Activated T-helper 1 cell treated with anti-CD3 and anti-CD28 coated beads, Interleukin-12 subunit alpha, Interleukin-12 subunit beta, Interleukin-2, Interleukin-4 antibody, amounts not matched to agents 30 ng/mL and 10 ng/mL and 1 ng/mL, durations not matched to agents 14 hours and 24 hours and 36 hours (primary cell): ENCODE results near the gene JAM2. TPM values are rescaled to one million over a fixed set of nuclear protein-coding genes. Genes with fewer than 3 reads are reported as not detected.
A peak's percentile ranks its signal among the peaks of the same experiment; 100 is the strongest.
"Not testable (repeated sequence)": the region's sequence is repeated elsewhere in the genome, so short reads cannot be mapped to it uniquely, and the experiment has no call there.

Source experiments
- DNase-seq: peaks from one replicate; pipeline ENCODE4 v3.0.0; 2021; ENCODE audit warnings: low spot score
- H3K27ac Mint-ChIP-seq: one replicate; pipeline ENCODE4 v1.8.0; 2021; ENCODE audit warnings: mild to moderate bottlenecking, mixed read lengths
- H3K27me3 Mint-ChIP-seq: one replicate; pipeline ENCODE4 v1.8.0; 2022; ENCODE audit warnings: mild to moderate bottlenecking, moderate library complexity, mixed read lengths; ENCODE audit not compliant: insufficient read depth
- H3K36me3 Mint-ChIP-seq: one replicate; pipeline ENCODE4 v1.8.0; 2021; ENCODE audit warnings: low read depth, mixed read lengths
- H3K4me1 Mint-ChIP-seq: one replicate; pipeline ENCODE4 v1.8.0; 2021; ENCODE audit warnings: low read depth, mixed read lengths
- H3K4me3 Mint-ChIP-seq: one replicate; pipeline ENCODE4 v1.8.0; 2021; ENCODE audit warnings: mild to moderate bottlenecking, moderate library complexity, mixed read lengths
- H3K9me3 Mint-ChIP-seq: one replicate; pipeline ENCODE4 v1.8.0; 2021; ENCODE audit warnings: mixed read lengths
- intact Hi-C: fragments of 100-400 bp; cut with micrococcal nuclease; formaldehyde crosslinking; loops from one replicate; pipeline ENCODE4 v1.15.1; 2024
- total RNA-seq: library from RNA; stranded (reverse); gene quantifications from 2 replicates; pipeline ENCODE4 v1.2.3, GENCODE V29; 2022

The JAM2 gene
- total RNA-seq, 1 donor from 2014 or later: 0.29 TPM

GRCh38 chr21:25708467-25709065, 69.5 kb downstream of the JAM2 start:
- Mint-ChIP-seq H3K27me3 (no peaks in the 10 kb centered on the region), H3K4me3 (no peak overlapping the region), H3K4me1 (no peaks in the 10 kb centered on the region), H3K36me3 (no peaks in the 10 kb centered on the region), H3K27ac (no peak overlapping the region), H3K9me3 (no peaks in the 10 kb centered on the region)
- DNase-seq: peak; percentile 4
- intact Hi-C loops: loop anchor here (1.0 to 5.0 kb wide), 4 partner anchors 26 to 286 kb away; partner anchors contain the start of genes ATP5PF, GABPA and JAM2

GRCh38 chr21:25709684-25710265, 70.7 kb downstream of the JAM2 start:
- Mint-ChIP-seq H3K36me3 (no peaks in the 10 kb centered on the region), H3K9me3 (no peaks in the 10 kb centered on the region), H3K4me1 (peaks cover 4% of the 10 kb centered on the region), H3K27ac (no peak overlapping the region), H3K4me3 (no peak overlapping the region), H3K27me3 (no peaks in the 10 kb centered on the region)
- intact Hi-C loops: loop anchor here (2.0 to 5.0 kb wide), 3 partner anchors 25 to 287 kb away; partner anchors contain the start of genes ATP5PF, GABPA and JAM2
- DNase-seq: no peak

GRCh38 chr21:25710550-25710949, 71.5 kb downstream of the JAM2 start:
- no peaks in the 10 kb centered on the region for H3K9me3 Mint-ChIP-seq
- no peaks in the 10 kb centered on the region for H3K27me3 Mint-ChIP-seq
- no peak overlapping the region for H3K27ac Mint-ChIP-seq
- H3K4me1 Mint-ChIP-seq: peaks cover 4% of the 10 kb centered on the region
- intact Hi-C loops: no loop called here
- no peak for DNase-seq
- H3K4me3 Mint-ChIP-seq: no peak overlapping the region
- H3K36me3 Mint-ChIP-seq: no peaks in the 10 kb centered on the region

GRCh38 chr21:25714066-25714465, 75.0 kb downstream of the JAM2 start:
- H3K4me1 Mint-ChIP-seq, H3K4me3 Mint-ChIP-seq, intact Hi-C loops, DNase-seq, H3K27me3 Mint-ChIP-seq, H3K9me3 Mint-ChIP-seq, H3K36me3 Mint-ChIP-seq: not testable (repeated sequence)
- H3K27ac Mint-ChIP-seq: peak overlapping the region; percentile 46

GRCh38 chr21:25717491-25718147, 78.6 kb downstream of the JAM2 start:
- H3K4me3 Mint-ChIP-seq: no peak overlapping the region
- peaks cover 11% of the 10 kb centered on the region for H3K36me3 Mint-ChIP-seq
- H3K9me3 Mint-ChIP-seq: no peaks in the 10 kb centered on the region
- peaks cover 4% of the 10 kb centered on the region for H3K4me1 Mint-ChIP-seq
- no peak for DNase-seq
- intact Hi-C loops: no loop called here
- no peaks in the 10 kb centered on the region for H3K27me3 Mint-ChIP-seq
- H3K27ac Mint-ChIP-seq: no peak overlapping the region

- peaks cover 5% of the 10 kb centered on the region for H3K4me1 Mint-ChIP-seq
- peaks cover 31% of the 10 kb centered on the region for H3K36me3 Mint-ChIP-seq
- no peak for DNase-seq
- intact Hi-C loops: no loop called here
- no peak overlapping the region for H3K27ac Mint-ChIP-seq
- no peaks in the 10 kb centered on the region for H3K9me3 Mint-ChIP-seq
- H3K4me3 Mint-ChIP-seq: no peak overlapping the region
- no peaks in the 10 kb centered on the region for H3K27me3 Mint-ChIP-seq
Measured at GRCh38 chr21:25721987-25722386, 82.9 kb downstream of the JAM2 start.

- Mint-ChIP-seq H3K4me3 (no peak overlapping the region), H3K27me3 (no peaks in the 10 kb centered on the region), H3K9me3 (no peaks in the 10 kb centered on the region), H3K4me1 (peaks cover 5% of the 10 kb centered on the region), H3K27ac (no peak overlapping the region), H3K36me3 (peaks cover 33% of the 10 kb centered on the region)
- no peak for DNase-seq
- intact Hi-C loops: no loop called here
Measured at GRCh38 chr21:25722631-25723030, 83.6 kb downstream of the JAM2 start.

GRCh38 chr21:25732091-25732760, 93.2 kb downstream of the JAM2 start:
- Mint-ChIP-seq H3K36me3 (peaks cover 26% of the 10 kb centered on the region), H3K27me3 (no peaks in the 10 kb centered on the region), H3K4me1 (peaks cover 39% of the 10 kb centered on the region), H3K9me3 (no peaks in the 10 kb centered on the region), H3K4me3 (peak overlapping the region; percentile 20), H3K27ac (no peak overlapping the region)
- intact Hi-C loops: loop anchor here (5.0 to 10.0 kb wide), 2 partner anchors 133 to 1305 kb away; no protein-coding TSS in a partner anchor
- DNase-seq: no peak

- intact Hi-C loops: loop anchor here (1.0 to 10.0 kb wide), 8 partner anchors 25 to 1307 kb away; partner anchors contain the start of gene JAM2
- Mint-ChIP-seq H3K27me3 (no peaks in the 10 kb centered on the region), H3K36me3 (peaks cover 13% of the 10 kb centered on the region), H3K4me3 (peak overlapping the region; percentile 97), H3K27ac (peak overlapping the region; percentile 100), H3K4me1 (peaks cover 43% of the 10 kb centered on the region), H3K9me3 (no peaks in the 10 kb centered on the region)
- no peak for DNase-seq
Measured at GRCh38 chr21:25733859-25734653, 95.0 kb downstream of the JAM2 start.

- intact Hi-C loops: loop anchor here (1.0 to 10.0 kb wide), 8 partner anchors 26 to 1307 kb away; partner anchors contain the start of gene JAM2
- Mint-ChIP-seq H3K4me3 (peak overlapping the region; percentile 97), H3K27me3 (no peaks in the 10 kb centered on the region), H3K36me3 (peaks cover 8% of the 10 kb centered on the region), H3K4me1 (peaks cover 43% of the 10 kb centered on the region), H3K9me3 (no peaks in the 10 kb centered on the region), H3K27ac (peak overlapping the region; percentile 100)
- DNase-seq: no peak
Measured at GRCh38 chr21:25734654-25734903, 95.5 kb downstream of the JAM2 start.

- peaks cover 41% of the 10 kb centered on the region for H3K4me1 Mint-ChIP-seq
- H3K27ac Mint-ChIP-seq: peak within 1 kb of the TSS; percentile 100
- no peaks in the 10 kb centered on the region for H3K9me3 Mint-ChIP-seq
- intact Hi-C loops: loop anchor here (1.0 to 10.0 kb wide), 12 partner anchors 26 to 1308 kb away; partner anchors contain the start of genes APP and JAM2
- peak; percentile 96 for DNase-seq
- peaks cover 6% of the 10 kb centered on the region for H3K36me3 Mint-ChIP-seq
- H3K4me3 Mint-ChIP-seq: peak within 1 kb of the TSS; percentile 97
- H3K27me3 Mint-ChIP-seq: no peaks in the 10 kb centered on the region
Measured at GRCh38 chr21:25734904-25735645, 96.0 kb downstream of the JAM2 start, which contains the start of the genes ATP5PF and GABPA. TSS of gene ATP5PF (minus strand) at chr21:25734904. CDS start at chr21:25729794, 5,110 bp downstream. TSS of gene GABPA (plus strand) at chr21:25734972. CDS start at chr21:25741599, 6,627 bp downstream.
